ENCODE data around the gene TIAM1. TPM values are rescaled to one million over a fixed set of nuclear protein-coding genes. Genes with fewer than 3 reads are reported as not detected.

Gene TIAM1
- total RNA-seq, 2 donors from 2014 or later = 6.0 to 38.1 TPM

DNA sequence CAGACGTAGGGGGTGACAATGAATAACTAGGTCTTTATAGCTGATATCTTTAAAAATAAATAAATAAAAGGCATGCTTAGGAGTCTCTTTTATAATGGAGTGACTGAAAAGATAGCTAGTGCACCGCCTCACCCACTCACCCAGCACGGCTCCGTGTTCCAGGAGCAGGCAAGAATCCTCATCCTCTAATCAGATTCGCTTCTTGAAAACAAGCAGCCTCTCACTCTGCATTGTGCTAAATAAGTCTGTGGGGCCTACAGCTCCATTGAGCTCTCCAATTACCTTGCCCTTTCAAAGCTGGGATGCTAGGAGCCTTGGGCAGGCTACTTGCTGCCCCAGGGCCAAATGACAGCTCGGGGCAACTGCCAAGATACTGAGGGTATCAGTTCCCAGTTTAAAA, 91.5 kb downstream of the TIAM1 start:
- WGBS = 68% methylated on average over 6 of the region's 6 CpGs
- DNase-seq (ENCODE audit: low spot score) = no peak
- no peaks in the 10 kb centered on the region for H3K4me1 ChIP-seq (replicated peaks)
- H3K4me3 ChIP-seq = no peak overlapping the region
- H3K27me3 ChIP-seq (replicated peaks; ENCODE audit: insufficient read depth) = no peaks in the 10 kb centered on the region
- H3K9me3 ChIP-seq = no peaks in the 10 kb centered on the region
- H3K36me3 ChIP-seq = no peaks in the 10 kb centered on the region
- intact Hi-C loops (cut with DNase I) = no loop called here
- no peak for TF ChIP-seq POLR2AphosphoS5 (IDR thresholded peaks at IDR 0.05)
- TF ChIP-seq, protein P1, sequence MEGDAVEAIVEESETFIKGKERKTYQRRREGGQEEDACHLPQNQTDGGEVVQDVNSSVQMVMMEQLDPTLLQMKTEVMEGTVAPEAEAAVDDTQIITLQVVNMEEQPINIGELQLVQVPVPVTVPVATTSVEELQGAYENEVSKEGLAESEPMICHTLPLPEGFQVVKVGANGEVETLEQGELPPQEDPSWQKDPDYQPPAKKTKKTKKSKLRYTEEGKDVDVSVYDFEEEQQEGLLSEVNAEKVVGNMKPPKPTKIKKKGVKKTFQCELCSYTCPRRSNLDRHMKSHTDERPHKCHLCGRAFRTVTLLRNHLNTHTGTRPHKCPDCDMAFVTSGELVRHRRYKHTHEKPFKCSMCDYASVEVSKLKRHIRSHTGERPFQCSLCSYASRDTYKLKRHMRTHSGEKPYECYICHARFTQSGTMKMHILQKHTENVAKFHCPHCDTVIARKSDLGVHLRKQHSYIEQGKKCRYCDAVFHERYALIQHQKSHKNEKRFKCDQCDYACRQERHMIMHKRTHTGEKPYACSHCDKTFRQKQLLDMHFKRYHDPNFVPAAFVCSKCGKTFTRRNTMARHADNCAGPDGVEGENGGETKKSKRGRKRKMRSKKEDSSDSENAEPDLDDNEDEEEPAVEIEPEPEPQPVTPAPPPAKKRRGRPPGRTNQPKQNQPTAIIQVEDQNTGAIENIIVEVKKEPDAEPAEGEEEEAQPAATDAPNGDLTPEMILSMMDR (IDR thresholded peaks at IDR 0.05) = no peak
- TF ChIP-seq POLR2A (IDR thresholded peaks at IDR 0.05) = no peak
- no peak overlapping the region for H3K27ac ChIP-seq

DNA sequence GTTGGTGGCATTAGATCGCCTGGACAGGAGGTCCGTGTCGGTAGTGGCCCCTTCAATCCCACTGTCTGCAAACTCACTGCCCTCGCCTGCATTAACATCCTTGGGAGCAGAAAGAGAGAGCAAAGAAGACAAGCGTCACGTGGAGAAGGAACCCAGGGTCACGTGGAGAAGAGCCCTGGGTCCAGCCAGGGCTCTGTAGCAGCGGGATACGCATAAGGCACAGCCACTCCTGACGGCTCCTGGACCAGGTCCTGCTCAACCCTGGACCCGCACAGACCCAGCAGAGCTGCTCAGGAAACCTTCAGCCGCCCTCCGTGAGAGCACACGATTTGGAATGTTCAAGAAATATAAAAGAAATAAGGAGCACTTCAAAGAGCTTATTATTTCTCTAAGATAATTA, 92.0 kb downstream of the TIAM1 start:
- H3K27me3 ChIP-seq (replicated peaks; ENCODE audit: insufficient read depth) = no peaks in the 10 kb centered on the region
- TF ChIP-seq POLR2AphosphoS5 (IDR thresholded peaks at IDR 0.05) (no peak), POLR2A (IDR thresholded peaks at IDR 0.05) (no peak)
- TF ChIP-seq, protein P1 (IDR thresholded peaks at IDR 0.05) = no peak
- no peaks in the 10 kb centered on the region for H3K9me3 ChIP-seq
- intact Hi-C loops (cut with DNase I) = no loop called here
- H3K4me3 ChIP-seq = no peak overlapping the region
- no peaks in the 10 kb centered on the region for H3K36me3 ChIP-seq
- 94% methylated on average over 14 of the region's 14 CpGs for WGBS
- H3K4me1 ChIP-seq (replicated peaks) = no peaks in the 10 kb centered on the region
- H3K27ac ChIP-seq = no peak overlapping the region
- no peak for DNase-seq (ENCODE audit: low spot score)

DNA sequence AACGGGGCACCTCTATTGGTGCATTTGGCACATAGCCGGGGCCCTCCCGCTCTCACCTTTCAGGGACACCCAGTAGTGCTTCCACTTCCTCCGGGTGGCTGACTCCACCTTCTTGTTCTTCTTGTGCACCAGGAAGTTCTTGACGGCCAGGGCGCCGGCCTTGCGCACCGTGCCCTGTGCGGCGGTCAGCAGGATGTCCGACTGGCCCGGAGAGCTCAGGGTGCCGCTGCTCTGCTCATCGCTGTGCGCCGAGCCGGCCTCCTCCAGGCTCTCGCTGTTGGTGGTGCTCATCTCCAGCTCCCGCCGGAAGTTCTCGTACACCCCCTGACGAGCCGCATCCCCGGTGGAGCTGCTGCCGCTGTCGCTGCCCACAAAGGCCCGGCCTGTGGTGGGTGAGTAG, 92.4 kb downstream of the TIAM1 start:
- DNase-seq (ENCODE audit: low spot score) = no peak
- Histone ChIP-seq H3K9me3 (no peaks in the 10 kb centered on the region), H3K27me3 (replicated peaks; ENCODE audit: insufficient read depth) (no peaks in the 10 kb centered on the region), H3K4me1 (replicated peaks) (no peaks in the 10 kb centered on the region), H3K4me3 (no peak overlapping the region), H3K27ac (no peak overlapping the region), H3K36me3 (no peaks in the 10 kb centered on the region)
- intact Hi-C loops (cut with DNase I) = no loop called here
- TF ChIP-seq POLR2A (IDR thresholded peaks at IDR 0.05) = no peak
- TF ChIP-seq, protein P1 (IDR thresholded peaks at IDR 0.05) = no peak
- no peak for TF ChIP-seq POLR2AphosphoS5 (IDR thresholded peaks at IDR 0.05)
- 98% methylated on average over 28 of the region's 28 CpGs for WGBS

DNA sequence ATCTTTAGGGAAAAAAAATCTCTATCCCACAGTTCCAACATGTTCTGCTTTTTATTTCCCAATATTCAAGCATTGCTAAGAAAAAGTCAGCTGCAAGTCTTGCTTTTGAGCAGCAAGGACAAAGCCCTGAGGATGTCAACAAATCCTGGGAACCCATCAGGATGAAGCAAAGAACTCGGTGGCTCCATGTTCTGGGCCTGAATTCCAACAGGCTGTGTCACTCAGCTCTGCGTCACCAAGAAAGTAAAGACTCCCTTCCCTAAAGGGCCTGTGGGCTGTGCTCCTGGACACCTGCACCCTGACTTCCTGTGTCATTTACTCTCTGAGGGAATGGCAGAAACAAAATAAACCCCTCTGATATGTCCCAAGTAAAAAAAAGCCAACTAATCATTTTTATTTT, 95.5 kb downstream of the TIAM1 start:
- intact Hi-C loops (cut with DNase I) = no loop called here
- no peaks in the 10 kb centered on the region for H3K36me3 ChIP-seq
- H3K27ac ChIP-seq = no peak overlapping the region
- 76% methylated on average over 2 of the region's 2 CpGs for WGBS
- no peak overlapping the region for H3K4me3 ChIP-seq
- H3K27me3 ChIP-seq (replicated peaks; ENCODE audit: insufficient read depth) = no peaks in the 10 kb centered on the region
- H3K9me3 ChIP-seq = no peaks in the 10 kb centered on the region
- no peaks in the 10 kb centered on the region for H3K4me1 ChIP-seq (replicated peaks)
- no peak for DNase-seq (ENCODE audit: low spot score)
- TF ChIP-seq, protein P1 (IDR thresholded peaks at IDR 0.05) = no peak
- TF ChIP-seq POLR2A (IDR thresholded peaks at IDR 0.05) = no peak
- no peak for TF ChIP-seq POLR2AphosphoS5 (IDR thresholded peaks at IDR 0.05)

DNA sequence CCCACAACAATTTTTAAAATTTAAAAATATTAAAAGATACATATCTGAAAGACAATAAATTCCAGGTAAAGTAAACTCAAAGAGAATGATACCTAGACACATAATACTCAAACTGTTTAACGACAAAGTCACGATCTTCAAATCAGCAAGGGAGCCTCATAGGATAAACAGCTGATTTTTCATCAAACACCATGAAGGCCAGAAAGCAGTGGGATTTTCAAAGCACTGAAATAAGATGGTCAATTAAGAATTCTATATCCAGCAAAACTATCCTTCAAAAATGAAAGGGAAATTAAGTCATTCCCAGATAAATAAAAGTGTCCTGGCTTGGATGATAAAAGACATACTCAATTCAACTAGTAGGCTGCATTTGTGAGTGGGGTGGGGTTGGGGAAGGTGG, 100.5 kb downstream of the TIAM1 start:
- intact Hi-C loops (cut with DNase I) = no loop called here
- Histone ChIP-seq H3K27me3 (replicated peaks; ENCODE audit: insufficient read depth) (no peaks in the 10 kb centered on the region), H3K27ac (no peak overlapping the region), H3K9me3 (no peaks in the 10 kb centered on the region), H3K4me1 (replicated peaks) (no peaks in the 10 kb centered on the region), H3K36me3 (no peaks in the 10 kb centered on the region), H3K4me3 (no peak overlapping the region)
- DNase-seq (ENCODE audit: low spot score) = no peak
- TF ChIP-seq, protein P1 (IDR thresholded peaks at IDR 0.05) = no peak
- TF ChIP-seq POLR2AphosphoS5 (IDR thresholded peaks at IDR 0.05) (no peak), POLR2A (IDR thresholded peaks at IDR 0.05) (no peak)
- 96% methylated on average over 2 of the region's 2 CpGs for WGBS

Measured in prostate gland (tissue), 2 donors.